Caco-2 (cell line): ENCODE results near the gene CLK3. TPM values are rescaled to one million over a fixed set of nuclear protein-coding genes. Genes with fewer than 3 reads are reported as not detected.

Experiments used
- BruUV-seq: library from RNA; stranded (reverse); fragments of 400-500 nt; replicated peaks from 2 replicates; lab custom pipeline; 2021; lab: Mats Ljungman, UMichigan
- CTCF ChIA-PET: fragments of 300-600 bp; sonication (Branson Sonifier 250); formaldehyde crosslinking; loops from one replicate; lab custom pipeline; 2022; ENCODE audit warnings: antibody characterized with exemption; lab: Charles Lee
- POLR2A ChIA-PET: fragments of 300-600 bp; sonication (Branson Sonifier 250); formaldehyde crosslinking; loops from one replicate; lab custom pipeline; 2022; ENCODE audit warnings: antibody characterized with exemption; lab: Charles Lee
- DNase-seq, 2 experiments: peaks; one replicate each; pipeline versions ENCODE4 v3.0.0 to v3.0.0-alpha.2; 2020 to 2022
- H3K27me3 ChIP-seq: replicated peaks from 2 replicates; pipeline ENCODE4 v1.6.0; 2011; ENCODE audit warnings: low read length; ENCODE audit not compliant: control insufficient read depth, insufficient read depth
- H3K36me3 ChIP-seq: 2 replicates; pipeline ENCODE4 v1.5.1; 2011; ENCODE audit warnings: low read length; ENCODE audit not compliant: control insufficient read depth, insufficient read depth
- H3K4me1 ChIP-seq: fragments of 250-450 bp; sonication (Bioruptor Pico); 2 replicates; pipeline ENCODE4 v1.5.1; 2020; ENCODE audit warnings: mild to moderate bottlenecking
- H3K4me3 ChIP-seq: 2 replicates; pipeline ENCODE4 v1.5.1; 2011; ENCODE audit warnings: low read depth, mild to moderate bottlenecking, control low read depth, low read length
- H3K9me3 ChIP-seq: fragments of 250-450 bp; sonication (Bioruptor Pico); 2 replicates; pipeline ENCODE4 v1.5.1; 2020; ENCODE audit warnings: mild to moderate bottlenecking, moderate library complexity
- H3K27ac Mint-ChIP-seq: one replicate; pipeline ENCODE4 v1.8.0; 2022; ENCODE audit warnings: mixed read lengths; ENCODE audit not compliant: unreplicated experiment
- H3K27me3 Mint-ChIP-seq: one replicate; pipeline ENCODE4 v1.8.0; 2022; ENCODE audit warnings: mixed read lengths; ENCODE audit not compliant: insufficient read depth, unreplicated experiment
- H3K36me3 Mint-ChIP-seq: one replicate; pipeline ENCODE4 v1.8.0; 2022; ENCODE audit warnings: mild to moderate bottlenecking, mixed read lengths; ENCODE audit not compliant: insufficient read depth, unreplicated experiment
- H3K4me1 Mint-ChIP-seq: one replicate; pipeline ENCODE4 v1.8.0; 2022; ENCODE audit warnings: low read depth, mixed read lengths; ENCODE audit not compliant: unreplicated experiment
- H3K4me3 Mint-ChIP-seq: one replicate; pipeline ENCODE4 v1.8.0; 2022; ENCODE audit warnings: mild to moderate bottlenecking, moderate library complexity, mixed read lengths; ENCODE audit not compliant: unreplicated experiment
- H3K9me3 Mint-ChIP-seq: one replicate; pipeline ENCODE4 v1.8.0; 2022; ENCODE audit warnings: mixed read lengths; ENCODE audit not compliant: unreplicated experiment
- intact Hi-C: fragments of 100-400 bp; cut with micrococcal nuclease; formaldehyde crosslinking; loops from one replicate; pipeline ENCODE4 v1.10.0; 2022; ENCODE audit not compliant: unreplicated experiment
- total RNA-seq: library from RNA; stranded (reverse); gene quantifications from 2 replicates; pipeline ENCODE4 v1.2.3, GENCODE V29; 2022
- TF ChIP-seq, protein P1 (sequence below), 2 experiments: fragments of 200-600 bp in 1 of 2; IDR thresholded peaks; 1 replicate in 1 of 2; 2 replicates in 1 of 2; pipeline versions ENCODE4 v1.5.1 to v1.8.0; 2011 to 2022; ENCODE audit warnings: antibody characterized with exemption in 1 of 2, control low read depth in 1 of 2, inconsistent platforms in 1 of 2, low read depth in 1 of 2, low read length in 1 of 2, mild to moderate bottlenecking in 1 of 2, moderate library complexity in 1 of 2; ENCODE audit not compliant: insufficient read depth in 1 of 2, severe bottlenecking in 1 of 2, unreplicated experiment in 1 of 2

CLK3 gene
- total RNA-seq, 1 experiment from 2014 or later: 54.5 TPM

DNA sequence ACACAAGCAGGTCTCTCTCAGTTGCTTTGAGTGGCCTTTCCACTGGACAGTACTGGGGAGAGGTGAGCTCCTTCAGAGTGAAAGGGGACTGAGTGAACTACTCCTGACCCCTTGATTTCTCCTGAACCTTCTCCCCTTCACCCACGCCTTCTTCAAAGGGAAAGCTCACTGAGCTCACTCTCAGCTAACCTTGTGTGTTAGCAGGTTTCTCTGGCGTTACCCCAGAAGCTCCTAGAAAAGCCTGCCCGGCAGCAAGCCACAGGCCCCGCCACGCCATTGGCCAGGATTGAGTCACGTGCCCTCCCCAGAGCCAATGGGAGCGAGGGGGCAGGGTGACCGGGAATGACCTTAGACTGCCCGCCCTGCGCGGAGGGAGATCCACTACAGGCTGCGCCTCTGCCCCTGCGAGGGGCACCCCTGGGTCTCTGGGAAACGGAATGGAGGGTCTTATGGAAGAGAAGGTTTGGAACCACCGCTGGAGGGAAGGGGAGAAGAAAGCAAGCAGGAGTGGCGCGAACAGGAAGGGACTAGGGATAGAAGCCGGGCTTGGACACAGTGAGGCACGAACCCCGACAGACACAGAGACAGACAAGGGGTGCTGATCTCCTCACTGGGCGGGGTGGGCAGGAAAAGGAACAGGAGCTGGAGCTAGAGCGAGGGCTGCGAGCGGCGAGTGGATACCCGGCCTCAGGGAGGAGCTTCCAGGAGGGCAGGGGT lies 17.4 kb upstream of the CLK3 start:
- Histone ChIP-seq H3K27me3 (no peaks in the 10 kb centered on the region), H3K4me3 (peak overlapping the region; percentile 53), H3K36me3 (no peaks in the 10 kb centered on the region; the same call in 1 of the 2 replicates), H3K9me3 (no peaks in the 10 kb centered on the region), H3K4me1 (peaks cover 10% of the 10 kb centered on the region)
- Mint-ChIP-seq H3K36me3 (peaks cover 36% of the 10 kb centered on the region), H3K4me1 (peaks cover 11% of the 10 kb centered on the region), H3K4me3 (peak overlapping the region; percentile 88), H3K27me3 (no peaks in the 10 kb centered on the region), H3K27ac (peak overlapping the region; percentile 91), H3K9me3 (no peaks in the 10 kb centered on the region)
- ChIA-PET CTCF (interaction anchor here (0.6 to 1.1 kb wide), 5 partner anchors 16 to 387 kb away, joined by 3 to 8 read pairs (median 4); no protein-coding TSS in a partner anchor), POLR2A (interaction anchor here (0.6 to 1.5 kb wide), 9 partner anchors 9 to 162 kb away, joined by 3 to 11 read pairs (median 4); partner anchors contain the start of gene CLK3)
- BruUV-seq: no TSS peak
- TF ChIP-seq, protein P1, sequence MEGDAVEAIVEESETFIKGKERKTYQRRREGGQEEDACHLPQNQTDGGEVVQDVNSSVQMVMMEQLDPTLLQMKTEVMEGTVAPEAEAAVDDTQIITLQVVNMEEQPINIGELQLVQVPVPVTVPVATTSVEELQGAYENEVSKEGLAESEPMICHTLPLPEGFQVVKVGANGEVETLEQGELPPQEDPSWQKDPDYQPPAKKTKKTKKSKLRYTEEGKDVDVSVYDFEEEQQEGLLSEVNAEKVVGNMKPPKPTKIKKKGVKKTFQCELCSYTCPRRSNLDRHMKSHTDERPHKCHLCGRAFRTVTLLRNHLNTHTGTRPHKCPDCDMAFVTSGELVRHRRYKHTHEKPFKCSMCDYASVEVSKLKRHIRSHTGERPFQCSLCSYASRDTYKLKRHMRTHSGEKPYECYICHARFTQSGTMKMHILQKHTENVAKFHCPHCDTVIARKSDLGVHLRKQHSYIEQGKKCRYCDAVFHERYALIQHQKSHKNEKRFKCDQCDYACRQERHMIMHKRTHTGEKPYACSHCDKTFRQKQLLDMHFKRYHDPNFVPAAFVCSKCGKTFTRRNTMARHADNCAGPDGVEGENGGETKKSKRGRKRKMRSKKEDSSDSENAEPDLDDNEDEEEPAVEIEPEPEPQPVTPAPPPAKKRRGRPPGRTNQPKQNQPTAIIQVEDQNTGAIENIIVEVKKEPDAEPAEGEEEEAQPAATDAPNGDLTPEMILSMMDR (IDR thresholded peaks at IDR 0.05; ENCODE audit: insufficient read depth in 1 of 2, low read depth in 1 of 2, low read length in 1 of 2, severe bottlenecking in 1 of 2, unreplicated experiment in 1 of 2): no peak
- DNase-seq: peak; percentile 93 to 94
- intact Hi-C loops: loop anchor here (2.0 kb wide), 2 partner anchors 17 to 57 kb away; partner anchors contain the start of genes ARID3B and CLK3

DNA sequence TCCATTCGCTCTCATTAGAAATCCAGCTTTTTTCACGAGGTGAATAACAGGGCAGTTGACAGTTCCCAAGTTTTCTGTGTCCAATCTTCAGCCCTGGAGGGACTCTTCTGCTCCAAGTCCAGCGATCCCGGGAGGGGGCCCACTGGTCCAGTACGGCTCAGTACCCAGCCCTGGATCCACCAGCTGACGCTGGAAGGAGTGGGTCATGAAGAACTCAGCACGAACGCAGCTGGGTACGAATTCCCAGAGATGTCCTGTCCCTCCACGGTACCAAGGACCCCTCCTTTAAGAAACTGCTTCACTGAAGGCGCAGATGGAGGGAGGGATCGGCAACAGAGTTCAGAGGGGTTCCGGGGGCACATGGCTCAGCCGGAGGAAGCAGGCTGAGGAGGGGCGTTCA lies 16.5 kb upstream of the CLK3 start:
- no TSS peak for BruUV-seq
- Histone ChIP-seq H3K9me3 (no peaks in the 10 kb centered on the region), H3K36me3 (no peaks in the 10 kb centered on the region; the same call in 1 of the 2 replicates), H3K4me1 (peaks cover 10% of the 10 kb centered on the region), H3K27me3 (no peaks in the 10 kb centered on the region), H3K4me3 (peak overlapping the region; percentile 53)
- ChIA-PET POLR2A (interaction anchor here (0.8 to 1.5 kb wide), 3 partner anchors 16 to 161 kb away, joined by 3 to 6 read pairs (median 4); partner anchors contain the start of gene CLK3), CTCF (interaction anchor here (0.8 kb wide), 1 partner anchor 32 kb away, joined by 3 read pairs; no protein-coding TSS in a partner anchor)
- intact Hi-C loops: loop anchor here (2.0 kb wide), 2 partner anchors 16 to 58 kb away; partner anchors contain the start of genes ARID3B and CLK3
- no peak for DNase-seq
- peak overlapping the region; percentile 91 for H3K27ac Mint-ChIP-seq
- H3K4me3 Mint-ChIP-seq: peak overlapping the region; percentile 88
- TF ChIP-seq, protein P1 (IDR thresholded peaks at IDR 0.05; ENCODE audit: insufficient read depth in 1 of 2, low read depth in 1 of 2, low read length in 1 of 2, severe bottlenecking in 1 of 2, unreplicated experiment in 1 of 2): no peak
- no peaks in the 10 kb centered on the region for H3K27me3 Mint-ChIP-seq
- peaks cover 32% of the 10 kb centered on the region for H3K36me3 Mint-ChIP-seq
- H3K4me1 Mint-ChIP-seq: peaks cover 11% of the 10 kb centered on the region
- H3K9me3 Mint-ChIP-seq: no peaks in the 10 kb centered on the region

GRCh38 chr15:74603026-74603788 lies 12.4 kb upstream of the CLK3 start:
- Histone ChIP-seq H3K4me1 (0 out of 2 replicates have a peak, but pooled peaks cover 6% of the 10 kb centered on the region), H3K4me3 (no peak overlapping the region), H3K9me3 (no peaks in the 10 kb centered on the region), H3K27me3 (no peaks in the 10 kb centered on the region), H3K36me3 (no peaks in the 10 kb centered on the region)
- TF ChIP-seq, protein P1 (IDR thresholded peaks at IDR 0.05; ENCODE audit: insufficient read depth in 1 of 2, low read depth in 1 of 2, low read length in 1 of 2, severe bottlenecking in 1 of 2, unreplicated experiment in 1 of 2): no peak
- Mint-ChIP-seq H3K4me1 (peaks cover 4% of the 10 kb centered on the region), H3K9me3 (no peaks in the 10 kb centered on the region), H3K27ac (no peak overlapping the region), H3K36me3 (peaks cover 12% of the 10 kb centered on the region), H3K27me3 (peaks cover 3% of the 10 kb centered on the region), H3K4me3 (no peak overlapping the region)
- no TSS peak for BruUV-seq
- no peak for DNase-seq
- intact Hi-C loops: no loop called here
- ChIA-PET CTCF (no interaction called here), POLR2A (no interaction called here)
